Lower lobe of right lung (tissue), 2 donors: ENCODE results near the gene EDNRA. TPM values are rescaled to one million over a fixed set of nuclear protein-coding genes. Genes with fewer than 3 reads are reported as not detected.

Source experiments
- ATAC-seq, 2 donors: fragments of 200-7000 bp; cut with Tn5 transposase; one replicate each; pipeline ENCODE4 v1.9.1; 2020 to 2022; ENCODE audit warnings: mild to moderate bottlenecking in 2 of 2, moderate library complexity in 2 of 2
- DNase-seq: peaks from one replicate; pipeline ENCODE4 v3.0.0-alpha.2; 2020
- H3K27ac ChIP-seq: fragments of 200-600 bp; one replicate; pipeline ENCODE4 v1.8.0; 2022
- H3K27me3 ChIP-seq: fragments of 200-600 bp; one replicate; pipeline ENCODE4 v1.8.0; 2022; ENCODE audit warnings: low read depth
- H3K36me3 ChIP-seq: fragments of 200-600 bp; one replicate; pipeline ENCODE4 v1.8.0; 2022; ENCODE audit warnings: mild to moderate bottlenecking
- H3K4me1 ChIP-seq: fragments of 200-600 bp; one replicate; pipeline ENCODE4 v1.8.0; 2022
- H3K4me3 ChIP-seq: fragments of 200-600 bp; one replicate; pipeline ENCODE4 v1.8.0; 2022; ENCODE audit warnings: mild to moderate bottlenecking
- H3K9me3 ChIP-seq: fragments of 200-600 bp; one replicate; pipeline ENCODE4 v1.8.0; 2022
- intact Hi-C: fragments of 100-400 bp; cut with DNase I; formaldehyde crosslinking; loops from one replicate; pipeline ENCODE4 v1.11.0; 2022
- total RNA-seq: library from RNA; stranded (reverse); fragmentation: NEBNext Ultra II Directional; extraction: Animal tissue kit (Norgen Biotek cat#: 25700); gene quantifications from one replicate; pipeline ENCODE4 v1.2.1, GENCODE V29; 2021
- TF ChIP-seq, protein P1 (sequence below): fragments of 200-600 bp; IDR thresholded peaks from one replicate; pipeline ENCODE4 v1.8.0; 2022; ENCODE audit warnings: antibody characterized with exemption, mild to moderate bottlenecking
- donor health status: DM: no; HTN: yes; CAD: no; lungs with severe emphysema.

EDNRA gene
- total RNA-seq, 1 donor from 2014 or later = 25.7 TPM

GRCh38 chr4:147530134-147530533 lies 49.2 kb downstream of the EDNRA start:
- Histone ChIP-seq H3K4me3 (no peak overlapping the region), H3K27ac (no peak overlapping the region), H3K36me3 (no peaks in the 10 kb centered on the region), H3K4me1 (no peaks in the 10 kb centered on the region), H3K9me3 (no peaks in the 10 kb centered on the region), H3K27me3 (no peaks in the 10 kb centered on the region)
- DNase-seq (no peak), ATAC-seq (no peak)
- intact Hi-C loops = no loop called here
- TF ChIP-seq, protein P1, sequence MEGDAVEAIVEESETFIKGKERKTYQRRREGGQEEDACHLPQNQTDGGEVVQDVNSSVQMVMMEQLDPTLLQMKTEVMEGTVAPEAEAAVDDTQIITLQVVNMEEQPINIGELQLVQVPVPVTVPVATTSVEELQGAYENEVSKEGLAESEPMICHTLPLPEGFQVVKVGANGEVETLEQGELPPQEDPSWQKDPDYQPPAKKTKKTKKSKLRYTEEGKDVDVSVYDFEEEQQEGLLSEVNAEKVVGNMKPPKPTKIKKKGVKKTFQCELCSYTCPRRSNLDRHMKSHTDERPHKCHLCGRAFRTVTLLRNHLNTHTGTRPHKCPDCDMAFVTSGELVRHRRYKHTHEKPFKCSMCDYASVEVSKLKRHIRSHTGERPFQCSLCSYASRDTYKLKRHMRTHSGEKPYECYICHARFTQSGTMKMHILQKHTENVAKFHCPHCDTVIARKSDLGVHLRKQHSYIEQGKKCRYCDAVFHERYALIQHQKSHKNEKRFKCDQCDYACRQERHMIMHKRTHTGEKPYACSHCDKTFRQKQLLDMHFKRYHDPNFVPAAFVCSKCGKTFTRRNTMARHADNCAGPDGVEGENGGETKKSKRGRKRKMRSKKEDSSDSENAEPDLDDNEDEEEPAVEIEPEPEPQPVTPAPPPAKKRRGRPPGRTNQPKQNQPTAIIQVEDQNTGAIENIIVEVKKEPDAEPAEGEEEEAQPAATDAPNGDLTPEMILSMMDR = no peak

DNA sequence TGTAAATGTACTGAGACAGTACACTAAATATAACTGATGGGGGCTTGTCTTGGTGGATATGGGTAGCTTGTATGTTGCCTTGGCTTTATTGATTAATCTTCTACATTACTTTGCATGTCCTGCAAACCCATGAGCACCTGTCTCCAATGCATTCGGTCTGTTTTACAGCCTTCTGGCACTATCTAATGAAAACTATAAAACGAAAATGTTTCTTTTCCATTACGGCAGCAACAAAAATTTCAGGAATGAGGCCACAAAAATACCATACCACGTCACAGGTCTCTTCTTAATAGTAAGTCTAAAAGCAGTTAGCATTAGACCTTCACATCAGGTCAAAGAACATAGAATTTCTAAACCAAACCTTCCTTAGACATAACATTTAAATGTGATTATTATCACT lies 49.8 kb downstream of the EDNRA start:
- H3K4me3 ChIP-seq = no peak overlapping the region
- no peak for DNase-seq
- intact Hi-C loops = no loop called here
- H3K27me3 ChIP-seq = no peaks in the 10 kb centered on the region
- TF ChIP-seq, protein P1 = no peak
- no peaks in the 10 kb centered on the region for H3K36me3 ChIP-seq
- no peak overlapping the region for H3K27ac ChIP-seq
- ATAC-seq = no peak
- no peaks in the 10 kb centered on the region for H3K4me1 ChIP-seq
- H3K9me3 ChIP-seq = no peaks in the 10 kb centered on the region

GRCh38 chr4:147532896-147533295 lies 52.0 kb downstream of the EDNRA start:
- no peak for DNase-seq
- H3K9me3 ChIP-seq = no peaks in the 10 kb centered on the region
- TF ChIP-seq, protein P1 = no peak
- H3K4me1 ChIP-seq = no peaks in the 10 kb centered on the region
- intact Hi-C loops = no loop called here
- no peak overlapping the region for H3K4me3 ChIP-seq
- no peak for ATAC-seq
- no peak overlapping the region for H3K27ac ChIP-seq
- H3K27me3 ChIP-seq = no peaks in the 10 kb centered on the region
- no peaks in the 10 kb centered on the region for H3K36me3 ChIP-seq

- Histone ChIP-seq H3K9me3 (no peaks in the 10 kb centered on the region), H3K4me1 (no peaks in the 10 kb centered on the region), H3K4me3 (no peak overlapping the region), H3K36me3 (no peaks in the 10 kb centered on the region), H3K27me3 (no peaks in the 10 kb centered on the region), H3K27ac (no peak overlapping the region)
- no peak for DNase-seq
- TF ChIP-seq, protein P1 = no peak
- intact Hi-C loops = no loop called here
- ATAC-seq = no peak
Measured at GRCh38 chr4:147533331-147533730, 52.4 kb downstream of the EDNRA start.

DNA sequence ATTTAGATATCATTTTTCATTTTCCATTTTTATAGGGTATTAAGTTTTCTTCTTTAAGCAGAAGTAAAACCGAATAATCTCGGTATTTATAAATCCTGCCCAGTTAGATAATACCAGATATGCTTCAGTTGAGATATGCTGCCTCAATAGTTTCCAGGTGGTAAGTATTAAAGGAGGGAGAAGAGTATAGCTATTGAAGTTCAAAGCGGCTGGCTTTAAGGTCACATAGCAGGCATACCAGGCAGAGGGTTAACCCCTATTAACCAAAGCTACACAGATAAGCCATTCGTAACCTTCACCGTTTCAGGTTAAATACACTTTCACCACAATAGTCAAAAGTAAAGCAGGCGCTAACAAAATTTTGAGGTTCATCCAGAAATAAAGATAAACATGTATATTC lies 54.2 kb downstream of the EDNRA start:
- TF ChIP-seq, protein P1 = no peak
- Histone ChIP-seq H3K27me3 (no peaks in the 10 kb centered on the region), H3K36me3 (no peaks in the 10 kb centered on the region), H3K4me1 (no peaks in the 10 kb centered on the region), H3K9me3 (no peaks in the 10 kb centered on the region), H3K27ac (no peak overlapping the region), H3K4me3 (no peak overlapping the region)
- no peak for DNase-seq
- intact Hi-C loops = no loop called here
- ATAC-seq = no peak

DNA sequence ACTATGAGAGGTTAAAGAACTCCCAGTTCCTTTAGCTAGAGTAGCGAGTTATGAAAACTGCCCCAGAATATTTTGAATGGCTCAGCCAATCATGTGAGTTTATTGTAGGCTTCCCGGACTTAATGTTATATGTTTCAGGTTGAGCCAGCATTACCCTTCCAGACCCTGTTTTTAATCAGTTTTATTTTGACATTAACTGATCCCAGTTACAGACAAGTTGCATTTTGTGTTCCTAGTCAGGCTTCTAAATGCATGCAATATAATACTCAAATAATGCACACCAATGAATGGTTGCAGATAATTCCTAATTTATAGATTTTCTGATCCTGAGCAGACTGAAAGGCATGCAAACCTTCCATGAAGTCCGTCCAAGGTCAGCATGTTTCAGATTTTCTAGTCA lies 57.8 kb downstream of the EDNRA start:
- H3K9me3 ChIP-seq = no peaks in the 10 kb centered on the region
- DNase-seq (no peak), ATAC-seq (no peak)
- H3K36me3 ChIP-seq = no peaks in the 10 kb centered on the region
- no peaks in the 10 kb centered on the region for H3K27me3 ChIP-seq
- intact Hi-C loops = no loop called here
- no peak overlapping the region for H3K4me3 ChIP-seq
- no peaks in the 10 kb centered on the region for H3K4me1 ChIP-seq
- no peak overlapping the region for H3K27ac ChIP-seq
- TF ChIP-seq, protein P1 = no peak
